Measurements from ENCODE around the gene TEPSIN.

DNA sequence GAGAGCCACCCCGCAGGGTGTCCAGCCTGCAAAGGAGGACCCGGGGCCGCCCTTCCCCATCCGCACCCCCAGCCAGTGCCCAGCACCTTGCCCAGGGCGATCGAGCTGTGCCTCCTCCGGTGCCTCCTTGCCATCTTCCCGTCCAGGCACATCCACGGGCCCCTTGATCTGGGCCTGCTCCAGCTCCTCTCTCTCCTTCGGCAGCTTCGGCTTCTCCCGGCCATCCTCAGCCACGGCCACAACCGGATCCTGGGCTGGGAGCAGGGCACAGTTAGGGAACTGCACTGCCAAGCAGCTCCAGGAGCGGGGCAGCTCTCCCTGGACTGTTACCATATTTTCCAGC, 14.1 kb upstream of the TEPSIN start:
- no peak for TF ChIP-seq EZH2 (IDR thresholded peaks at IDR 0.05; ENCODE audit: borderline replicate concordance, low read length)
- TF ChIP-seq, protein P1, sequence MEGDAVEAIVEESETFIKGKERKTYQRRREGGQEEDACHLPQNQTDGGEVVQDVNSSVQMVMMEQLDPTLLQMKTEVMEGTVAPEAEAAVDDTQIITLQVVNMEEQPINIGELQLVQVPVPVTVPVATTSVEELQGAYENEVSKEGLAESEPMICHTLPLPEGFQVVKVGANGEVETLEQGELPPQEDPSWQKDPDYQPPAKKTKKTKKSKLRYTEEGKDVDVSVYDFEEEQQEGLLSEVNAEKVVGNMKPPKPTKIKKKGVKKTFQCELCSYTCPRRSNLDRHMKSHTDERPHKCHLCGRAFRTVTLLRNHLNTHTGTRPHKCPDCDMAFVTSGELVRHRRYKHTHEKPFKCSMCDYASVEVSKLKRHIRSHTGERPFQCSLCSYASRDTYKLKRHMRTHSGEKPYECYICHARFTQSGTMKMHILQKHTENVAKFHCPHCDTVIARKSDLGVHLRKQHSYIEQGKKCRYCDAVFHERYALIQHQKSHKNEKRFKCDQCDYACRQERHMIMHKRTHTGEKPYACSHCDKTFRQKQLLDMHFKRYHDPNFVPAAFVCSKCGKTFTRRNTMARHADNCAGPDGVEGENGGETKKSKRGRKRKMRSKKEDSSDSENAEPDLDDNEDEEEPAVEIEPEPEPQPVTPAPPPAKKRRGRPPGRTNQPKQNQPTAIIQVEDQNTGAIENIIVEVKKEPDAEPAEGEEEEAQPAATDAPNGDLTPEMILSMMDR (conservative IDR thresholded peaks at IDR 0.05 in 1 of 2, IDR thresholded peaks at IDR 0.05 in 1 of 2; ENCODE audit: extremely low read depth in 1 of 2, insufficient read depth in 1 of 2, low read depth in 1 of 2, low read length in 2 of 2) = no peak
